HEK293 (cell line): ENCODE measurements around the gene C1orf35.
"Not testable (repeated sequence)": the region's sequence is repeated elsewhere in the genome, so short reads cannot be mapped to it uniquely, and the experiment has no call there.

Source experiments
- CTCF ChIA-PET: fragments of 350-600 bp; formaldehyde crosslinking; extraction: SDS; loops from one replicate; lab custom pipeline; 2021; ENCODE audit warnings: antibody characterized with exemption; lab: Yijun Ruan, JAX
- POLR2A ChIA-PET: fragments of 300-600 bp; formaldehyde crosslinking; extraction: SDS; loops from one replicate; lab custom pipeline; 2020; ENCODE audit warnings: antibody characterized with exemption, inconsistent platforms; lab: Yijun Ruan, JAX
- H3K27ac ChIP-seq: fragments of 200-500 bp; sonication (Bioruptor generic); 2 replicates; pipeline ENCODE4 v1.5.1; 2014; ENCODE audit warnings: low read depth, low read length, control low read depth, inconsistent platforms; ENCODE audit errors: extremely low read depth
- H3K36me3 ChIP-seq, 2 experiments: fragments of 200-500 bp in 1 of 2; sonication (Bioruptor generic) in 1 of 2; 1 replicate in 1 of 2; 2 replicates in 1 of 2; pipeline ENCODE4 v1.5.1; 2014 to 2017; ENCODE audit warnings: inconsistent platforms in 2 of 2, low read length in 2 of 2; ENCODE audit not compliant: control insufficient read depth in 2 of 2, insufficient read depth in 1 of 2
- H3K4me1 ChIP-seq: fragments of 200-500 bp; sonication (Bioruptor generic); 2 replicates; pipeline ENCODE4 v1.5.1; 2014; ENCODE audit warnings: mild to moderate bottlenecking, low read length, inconsistent platforms; ENCODE audit not compliant: control insufficient read depth, insufficient read depth
- H3K4me3 ChIP-seq: 2 replicates; pipeline ENCODE4 v1.5.1; 2011; ENCODE audit warnings: low read depth, mild to moderate bottlenecking, control low read depth, low read length, moderate library complexity
- H3K9me3 ChIP-seq: fragments of 200-500 bp; sonication (Bioruptor generic); 2 replicates; pipeline ENCODE4 v1.5.1; 2014; ENCODE audit warnings: low read depth, low read length, inconsistent platforms; ENCODE audit not compliant: control insufficient read depth, insufficient read depth
- BCL11A ChIP-seq: fragments of 450-650 bp; formaldehyde crosslinking; IDR thresholded peaks from 2 replicates; pipeline ENCODE4 v1.5.1; 2016; ENCODE audit warnings: low read depth, missing biosample characterization, missing genetic modification characterization
- MEIS1 ChIP-seq: sonication (generic); formaldehyde crosslinking; IDR thresholded peaks from 2 replicates; pipeline ENCODE4 v1.8.1; 2022; ENCODE audit warnings: missing genetic modification reagents, mild to moderate bottlenecking, borderline replicate concordance
- MYNN ChIP-seq: fragments of 450-650 bp; formaldehyde crosslinking; IDR thresholded peaks from 2 replicates; pipeline ENCODE4 v1.5.1; 2016; ENCODE audit warnings: missing biosample characterization, missing genetic modification characterization, borderline replicate concordance
- ZBTB17 ChIP-seq: fragments of 450-650 bp; formaldehyde crosslinking; IDR thresholded peaks from 2 replicates; pipeline ENCODE4 v1.5.1; 2016; ENCODE audit warnings: missing biosample characterization, missing genetic modification characterization
- ZBTB8A ChIP-seq: fragments of 450-650 bp; formaldehyde crosslinking; IDR thresholded peaks from 2 replicates; pipeline ENCODE4 v1.5.1; 2016; ENCODE audit warnings: missing biosample characterization, missing genetic modification characterization
- ZNF266 ChIP-seq: fragments of 450-650 bp; formaldehyde crosslinking; IDR thresholded peaks from 2 replicates; pipeline ENCODE4 v1.5.1; 2016; ENCODE audit warnings: missing biosample characterization, missing genetic modification characterization, low read depth
- ZNF433 ChIP-seq: fragments of 450-650 bp; formaldehyde crosslinking; IDR thresholded peaks from 2 replicates; pipeline ENCODE4 v1.5.1; 2016; ENCODE audit warnings: missing biosample characterization, missing genetic modification characterization, low read depth
- ZNF529 ChIP-seq: fragments of 450-650 bp; formaldehyde crosslinking; IDR thresholded peaks from 2 replicates; pipeline ENCODE4 v1.5.1; 2017; ENCODE audit warnings: missing genetic modification characterization, missing biosample characterization; ENCODE audit not compliant: insufficient replicate concordance
- ZNF777 ChIP-seq: fragments of 450-650 bp; formaldehyde crosslinking; IDR thresholded peaks from 2 replicates; pipeline ENCODE4 v1.5.1; 2017; ENCODE audit warnings: missing biosample characterization, missing genetic modification characterization, borderline replicate concordance
- ZNF791 ChIP-seq: fragments of 450-650 bp; formaldehyde crosslinking; IDR thresholded peaks from 2 replicates; pipeline ENCODE4 v1.5.1; 2016; ENCODE audit warnings: missing biosample characterization, missing genetic modification characterization
- ZNF843 ChIP-seq: fragments of 450-650 bp; formaldehyde crosslinking; IDR thresholded peaks from 2 replicates; pipeline ENCODE4 v1.5.1; 2016; ENCODE audit warnings: missing biosample characterization, missing genetic modification characterization
- TF ChIP-seq, protein P1 (sequence below): fragments of 450-650 bp; formaldehyde crosslinking; IDR thresholded peaks from 2 replicates; pipeline ENCODE4 v1.5.1; 2016; ENCODE audit warnings: missing biosample characterization, missing genetic modification characterization
- TF ChIP-seq, protein P2 (sequence below): fragments of 450-650 bp; formaldehyde crosslinking; IDR thresholded peaks from 2 replicates; pipeline ENCODE4 v1.5.1; 2016; ENCODE audit warnings: missing biosample characterization, missing genetic modification characterization
- TF ChIP-seq, protein P3 (sequence below): fragments of 450-650 bp; formaldehyde crosslinking; IDR thresholded peaks from 2 replicates; pipeline ENCODE4 v1.5.1; 2016; ENCODE audit warnings: missing biosample characterization, missing genetic modification characterization

C1orf35 gene

DNA sequence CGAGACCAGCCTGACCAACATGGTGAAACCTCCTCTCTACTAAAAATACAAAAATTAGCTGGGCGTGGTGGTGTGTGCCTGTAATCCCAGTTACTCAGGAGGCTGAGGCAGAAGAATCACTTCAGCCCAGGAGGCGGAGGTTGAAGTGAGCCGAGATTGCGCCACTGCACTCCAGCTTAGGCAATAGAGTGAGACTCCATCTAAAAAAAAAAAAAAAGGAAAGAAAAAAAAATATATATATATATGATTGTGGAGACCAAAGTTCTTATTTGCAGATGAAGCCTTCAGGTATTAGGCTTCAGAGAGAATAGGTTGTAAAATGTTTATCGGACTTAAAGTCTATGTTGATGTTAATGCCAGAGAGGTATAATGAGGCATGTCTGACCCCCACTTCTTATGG lies 8.2 kb upstream of the C1orf35 start:
- H3K27ac ChIP-seq, H3K9me3 ChIP-seq, H3K4me1 ChIP-seq, H3K4me3 ChIP-seq, POLR2A ChIA-PET: not testable (repeated sequence)
- CTCF ChIA-PET, result interaction anchor here (0.7 to 9.9 kb wide), 3 partner anchors 11 to 112 kb away, joined by 3 to 57 read pairs (median 9); no protein-coding TSS in a partner anchor
- peaks cover 6 to 17% of the 10 kb centered on the region in 2 experiments for H3K36me3 ChIP-seq

DNA sequence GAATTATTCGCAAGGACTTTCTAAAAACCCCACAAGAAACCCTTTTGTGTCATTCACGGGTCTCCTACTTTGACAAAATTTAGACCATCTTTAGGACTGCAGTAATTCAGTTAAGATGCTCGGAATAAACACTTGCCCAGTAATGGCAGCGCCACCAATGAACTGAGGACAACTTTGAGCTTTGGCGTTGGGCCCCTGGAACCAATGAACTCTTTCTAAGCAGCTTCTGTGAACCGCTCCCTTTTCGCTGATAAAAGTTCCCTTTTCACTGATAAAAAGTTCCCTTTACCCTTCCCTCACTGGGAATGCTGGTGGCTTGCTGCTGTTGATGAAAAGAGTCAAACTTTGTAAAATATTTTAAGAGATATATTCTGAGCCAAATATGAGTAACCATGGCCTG lies 7.4 kb upstream of the C1orf35 start:
- no peak for TF ChIP-seq BCL11A (tag by site-specific recombination)
- TF ChIP-seq, protein P1, sequence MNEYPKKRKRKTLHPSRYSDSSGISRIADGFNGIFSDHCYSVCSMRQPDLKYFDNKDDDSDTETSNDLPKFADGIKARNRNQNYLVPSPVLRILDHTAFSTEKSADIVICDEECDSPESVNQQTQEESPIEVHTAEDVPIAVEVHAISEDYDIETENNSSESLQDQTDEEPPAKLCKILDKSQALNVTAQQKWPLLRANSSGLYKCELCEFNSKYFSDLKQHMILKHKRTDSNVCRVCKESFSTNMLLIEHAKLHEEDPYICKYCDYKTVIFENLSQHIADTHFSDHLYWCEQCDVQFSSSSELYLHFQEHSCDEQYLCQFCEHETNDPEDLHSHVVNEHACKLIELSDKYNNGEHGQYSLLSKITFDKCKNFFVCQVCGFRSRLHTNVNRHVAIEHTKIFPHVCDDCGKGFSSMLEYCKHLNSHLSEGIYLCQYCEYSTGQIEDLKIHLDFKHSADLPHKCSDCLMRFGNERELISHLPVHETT (tag by site-specific recombination), result no peak
- Histone ChIP-seq H3K4me3 (no peak overlapping the region), H3K4me1 (0 out of 2 replicates have a peak, but pooled peaks cover 3% of the 10 kb centered on the region), H3K9me3 (no peaks in the 10 kb centered on the region), H3K27ac (no peak overlapping the region), H3K36me3 (peaks cover 6 to 25% of the 10 kb centered on the region in 2 experiments)
- ChIA-PET CTCF (interaction anchor here (0.6 to 9.9 kb wide), 4 partner anchors 12 to 231 kb away, joined by 3 to 57 read pairs (median 7); no protein-coding TSS in a partner anchor), POLR2A (no interaction called here)

DNA sequence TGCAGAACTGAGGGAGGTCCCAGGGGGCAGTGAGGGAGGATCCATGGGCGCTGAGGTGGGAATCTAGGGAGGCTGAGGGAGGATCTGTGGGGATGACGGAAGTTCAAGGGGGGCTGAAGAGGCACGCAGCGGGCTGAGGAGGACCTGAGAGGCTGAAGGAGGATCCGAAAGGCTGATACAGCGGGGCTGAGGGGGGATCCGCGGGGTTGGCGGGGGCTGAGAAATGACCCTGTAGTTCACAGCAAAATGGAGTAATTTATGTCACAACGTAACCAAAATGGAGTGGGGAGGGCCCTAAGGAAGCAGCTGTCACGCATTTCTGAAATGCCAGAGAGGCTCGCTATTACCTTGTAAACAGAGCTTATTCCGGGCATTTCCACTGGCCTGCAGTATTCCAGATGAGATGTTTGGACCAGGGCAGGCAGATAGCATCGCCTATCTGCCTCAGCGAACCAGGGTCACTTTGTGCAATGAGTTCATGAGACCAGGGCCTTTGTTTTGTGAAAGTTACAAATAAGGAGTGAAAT lies 6.9 kb upstream of the C1orf35 start:
- H3K4me3 ChIP-seq, result peak overlapping the region; percentile 90
- TF ChIP-seq, protein P2, sequence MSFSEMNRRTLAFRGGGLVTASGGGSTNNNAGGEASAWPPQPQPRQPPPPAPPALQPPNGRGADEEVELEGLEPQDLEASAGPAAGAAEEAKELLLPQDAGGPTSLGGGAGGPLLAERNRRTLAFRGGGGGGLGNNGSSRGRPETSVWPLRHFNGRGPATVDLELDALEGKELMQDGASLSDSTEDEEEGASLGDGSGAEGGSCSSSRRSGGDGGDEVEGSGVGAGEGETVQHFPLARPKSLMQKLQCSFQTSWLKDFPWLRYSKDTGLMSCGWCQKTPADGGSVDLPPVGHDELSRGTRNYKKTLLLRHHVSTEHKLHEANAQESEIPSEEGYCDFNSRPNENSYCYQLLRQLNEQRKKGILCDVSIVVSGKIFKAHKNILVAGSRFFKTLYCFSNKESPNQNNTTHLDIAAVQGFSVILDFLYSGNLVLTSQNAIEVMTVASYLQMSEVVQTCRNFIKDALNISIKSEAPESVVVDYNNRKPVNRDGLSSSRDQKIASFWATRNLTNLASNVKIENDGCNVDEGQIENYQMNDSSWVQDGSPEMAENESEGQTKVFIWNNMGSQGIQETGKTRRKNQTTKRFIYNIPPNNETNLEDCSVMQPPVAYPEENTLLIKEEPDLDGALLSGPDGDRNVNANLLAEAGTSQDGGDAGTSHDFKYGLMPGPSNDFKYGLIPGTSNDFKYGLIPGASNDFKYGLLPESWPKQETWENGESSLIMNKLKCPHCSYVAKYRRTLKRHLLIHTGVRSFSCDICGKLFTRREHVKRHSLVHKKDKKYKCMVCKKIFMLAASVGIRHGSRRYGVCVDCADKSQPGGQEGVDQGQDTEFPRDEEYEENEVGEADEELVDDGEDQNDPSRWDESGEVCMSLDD (tag by site-specific recombination), result 0 out of 2 replicates have a peak, but pooled peaks have one; percentile 13
- TF ChIP-seq, protein P3, sequence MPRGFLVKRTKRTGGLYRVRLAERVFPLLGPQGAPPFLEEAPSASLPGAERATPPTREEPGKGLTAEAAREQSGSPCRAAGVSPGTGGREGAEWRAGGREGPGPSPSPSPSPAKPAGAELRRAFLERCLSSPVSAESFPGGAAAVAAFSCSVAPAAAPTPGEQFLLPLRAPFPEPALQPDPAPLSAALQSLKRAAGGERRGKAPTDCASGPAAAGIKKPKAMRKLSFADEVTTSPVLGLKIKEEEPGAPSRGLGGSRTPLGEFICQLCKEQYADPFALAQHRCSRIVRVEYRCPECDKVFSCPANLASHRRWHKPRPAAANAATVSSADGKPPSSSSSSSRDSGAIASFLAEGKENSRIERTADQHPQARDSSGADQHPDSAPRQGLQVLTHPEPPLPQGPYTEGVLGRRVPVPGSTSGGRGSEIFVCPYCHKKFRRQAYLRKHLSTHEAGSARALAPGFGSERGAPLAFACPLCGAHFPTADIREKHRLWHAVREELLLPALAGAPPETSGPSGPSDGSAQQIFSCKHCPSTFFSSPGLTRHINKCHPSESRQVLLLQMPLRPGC (tag by site-specific recombination), result no peak
- TF ChIP-seq ZBTB17 (tag by site-specific recombination), result 0 out of 2 replicates have a peak, but pooled peaks have one; percentile 2
- TF ChIP-seq ZNF777 (tag by site-specific recombination), result no peak
- TF ChIP-seq MEIS1, result no peak
- TF ChIP-seq MYNN (tag by site-specific recombination), result no peak
- no peak for TF ChIP-seq ZNF843 (tag by site-specific recombination)
- TF ChIP-seq ZBTB8A, result peak; percentile 71
- 0 out of 2 replicates have a peak, but pooled peaks have one; percentile 17 for TF ChIP-seq ZNF266 (tag by site-specific recombination)
- TF ChIP-seq ZNF433 (tag by site-specific recombination), result no peak
- TF ChIP-seq ZNF791 (tag by site-specific recombination), result 0 out of 2 replicates have a peak, but pooled peaks have one; percentile 6
- no peak for TF ChIP-seq ZNF529 (tag by site-specific recombination)
- H3K36me3 ChIP-seq, result peaks cover 6 to 30% of the 10 kb centered on the region in 2 experiments
- H3K9me3 ChIP-seq, result no peaks in the 10 kb centered on the region
- 0 out of 2 replicates have a peak, but pooled peaks cover 3% of the 10 kb centered on the region for H3K4me1 ChIP-seq
- ChIA-PET CTCF (interaction anchor here (0.7 to 9.9 kb wide), 5 partner anchors 8 to 111 kb away, joined by 3 to 57 read pairs (median 4); no protein-coding TSS in a partner anchor), POLR2A (interaction anchor here (1.0 to 1.9 kb wide), 3 partner anchors 28 to 52 kb away, joined by 3 to 8 read pairs (median 5); partner anchors contain the start of gene ARF1)
- H3K27ac ChIP-seq, result peak overlapping the region; percentile 69; the same call in 1 of the 2 replicates
